Transverse colon (tissue), 4 donors: ENCODE results near the gene RBM47. TPM values are rescaled to one million over a fixed set of nuclear protein-coding genes. Genes with fewer than 3 reads are reported as not detected.

Experiments used
- DNase-seq: peaks from one replicate; pipeline ENCODE4 v3.0.0-alpha.2; 2019
- H3K27ac ChIP-seq, 4 donors: fragments of 200-600 bp; sonication (generic); 2 replicates each; pipeline ENCODE4 v1.5.1; 2016 to 2018; ENCODE audit warnings: inconsistent platforms in 4 of 4
- H3K27me3 ChIP-seq: fragments of 200-600 bp; sonication (generic); 2 replicates; pipeline ENCODE4 v1.5.1; 2017; ENCODE audit warnings: inconsistent platforms
- H3K36me3 ChIP-seq, 4 donors: fragments of 200-600 bp; sonication (generic); 2 replicates each; pipeline ENCODE4 v1.5.1; 2017 to 2019; ENCODE audit warnings: inconsistent platforms in 4 of 4
- H3K4me1 ChIP-seq, 4 donors: fragments of 200-600 bp; sonication (generic); 2 replicates each; pipeline ENCODE4 v1.5.1; 2017 to 2020; ENCODE audit warnings: inconsistent platforms in 4 of 4
- H3K4me3 ChIP-seq, 4 donors: fragments of 200-600 bp; sonication (generic); 1 replicate in 1 of 4; 2 replicates in 3 of 4; pipeline versions ENCODE4 v1.5.1 to v1.6.1; 2017 to 2019; ENCODE audit warnings: inconsistent platforms in 4 of 4
- H3K9me3 ChIP-seq, 2 donors: fragments of 200-600 bp; sonication (generic); 2 replicates each; pipeline ENCODE4 v1.5.1; 2017 to 2019; ENCODE audit warnings: inconsistent platforms in 2 of 2
- CTCF ChIP-seq, 5 experiments: fragments of 200-600 bp in 3 of 5; fragments of 450-650 bp in 2 of 5; sonication (generic) in 3 of 5; IDR thresholded peaks; 1 replicate in 2 of 5; 2 replicates in 3 of 5; pipeline ENCODE4 v1.5.1; 2016 to 2017; ENCODE audit warnings: antibody characterized with exemption in 5 of 5, inconsistent platforms in 3 of 5, mild to moderate bottlenecking in 2 of 5, moderate library complexity in 1 of 5
- EP300 ChIP-seq: sonication (generic); formaldehyde crosslinking; IDR thresholded peaks from one replicate; pipeline ENCODE4 v1.6.1; 2017; ENCODE audit warnings: antibody characterized with exemption, low read depth
- POLR2A ChIP-seq: fragments of 450-650 bp; IDR thresholded peaks from one replicate; pipeline ENCODE4 v1.6.1; 2016; ENCODE audit warnings: antibody characterized with exemption, mild to moderate bottlenecking, moderate library complexity
- POLR2AphosphoS5 ChIP-seq, 3 donors: sonication (generic); formaldehyde crosslinking; IDR thresholded peaks; one replicate each; pipeline ENCODE4 v1.6.1; 2016; ENCODE audit warnings: antibody characterized with exemption in 3 of 3
- WGBS, 2 donors: methylation state at CpG; one replicate each; pipeline ENCODE4 v1.1.5; 2018; ENCODE audit warnings: low coverage in 1 of 2; 5-methylcytosine and 5-hydroxymethylcytosine counted together
- in situ Hi-C, 4 donors: fragments of 200-750 bp; cut with MboI; loops; one replicate each; pipeline versions ENCODE4 v1.15.0 to v1.15.1; 2017; ENCODE audit warnings: low sequenced_read_pairs in 3 of 4, low pct_ligation_motif_present in 1 of 4, low pct_unique_long_range_greater_than_20kb in 1 of 4
- intact Hi-C: fragments of 100-400 bp; cut with DNase I; formaldehyde crosslinking; loops from one replicate; pipeline ENCODE4 v1.15.1; 2023; ENCODE audit warnings: low total_unique reads
- total RNA-seq, 4 donors: library from RNA; depleted of rRNA; stranded (reverse); fragments of >200 nt; gene quantifications; one replicate each; pipeline ENCODE4 v1.1.0, GENCODE V29; 2016

RBM47 gene
- total RNA-seq, 4 donors from 2014 or later, result 273 to 667 (median 572) TPM

- no peak for TF ChIP-seq POLR2A
- no peak for TF ChIP-seq CTCF (IDR thresholded peaks at IDR 0.05)
- no peak for TF ChIP-seq EP300
- TF ChIP-seq POLR2AphosphoS5 (IDR thresholded peaks at IDR 0.05), result no peak
- H3K27ac ChIP-seq, result no peak overlapping the region
- intact Hi-C loops, result no loop called here
- H3K9me3 ChIP-seq, result no peaks in the 10 kb centered on the region
- H3K4me3 ChIP-seq, result no peak overlapping the region
- WGBS, 2 donors, result 87 to 89% methylated on average over 9 to 14 of the region's 14 CpGs
- H3K4me1 ChIP-seq, result peaks cover 0 to 5% (median 0%) of the 10 kb centered on the region in 4 donors
- no peaks in the 10 kb centered on the region for H3K36me3 ChIP-seq
- DNase-seq, result no peak
- in situ Hi-C loops, result no loop called here
- no peaks in the 10 kb centered on the region for H3K27me3 ChIP-seq
Measured at GRCh38 chr4:40570348-40571077, 59.2 kb downstream of the RBM47 start.

- no peaks in the 10 kb centered on the region for H3K9me3 ChIP-seq
Measured at GRCh38 chr4:40564815-40565483, 64.7 kb downstream of the RBM47 start.

GRCh38 chr4:40564004-40564403 is 65.7 kb downstream of the RBM47 start:
- DNase-seq, result no peak
- in situ Hi-C loops (no loop called here), intact Hi-C loops (no loop called here)
- Histone ChIP-seq H3K36me3 (no peaks in the 10 kb centered on the region), H3K27me3 (no peaks in the 10 kb centered on the region), H3K9me3 (no peaks in the 10 kb centered on the region), H3K4me3 (no peak overlapping the region), H3K4me1 (no peaks in the 10 kb centered on the region), H3K27ac (peak overlapping the region in 1 of 4 donors; percentile 17)
- 67 to 83% methylated on average over 3 of the region's 3 CpGs for WGBS, 2 donors
- no peak for TF ChIP-seq POLR2AphosphoS5 (IDR thresholded peaks at IDR 0.05)
- no peak for TF ChIP-seq EP300
- TF ChIP-seq POLR2A, result no peak
- no peak for TF ChIP-seq CTCF (IDR thresholded peaks at IDR 0.05)

More at GRCh38 chr4:40564815-40565483, 64.7 kb downstream of the RBM47 start:
- Histone ChIP-seq H3K36me3 (no peaks in the 10 kb centered on the region), H3K4me3 (no peak overlapping the region), H3K27me3 (no peaks in the 10 kb centered on the region), H3K27ac (no peak overlapping the region), H3K4me1 (no peaks in the 10 kb centered on the region)
- DNase-seq, result no peak
- WGBS, 2 donors, result 60 to 67% methylated on average over 5 of the region's 5 CpGs
- in situ Hi-C loops, result no loop called here
- intact Hi-C loops, result no loop called here
- no peak for TF ChIP-seq CTCF (IDR thresholded peaks at IDR 0.05)
- TF ChIP-seq POLR2A, result no peak
- no peak for TF ChIP-seq EP300
- TF ChIP-seq POLR2AphosphoS5 (IDR thresholded peaks at IDR 0.05), result no peak

- no peak for DNase-seq
- Histone ChIP-seq H3K9me3 (no peaks in the 10 kb centered on the region), H3K27me3 (no peaks in the 10 kb centered on the region), H3K4me3 (no peak overlapping the region), H3K4me1 (no peaks in the 10 kb centered on the region), H3K27ac (peak overlapping the region in 1 of 4 donors; percentile 17), H3K36me3 (no peaks in the 10 kb centered on the region)
- intact Hi-C loops, result no loop called here
- in situ Hi-C loops, result no loop called here
- TF ChIP-seq POLR2A (no peak), POLR2AphosphoS5 (IDR thresholded peaks at IDR 0.05) (no peak), CTCF (IDR thresholded peaks at IDR 0.05) (no peak), EP300 (no peak)
- WGBS, 2 donors, result 85 to 93% methylated on average over 3 to 4 of the region's 4 CpGs
Measured at GRCh38 chr4:40563401-40563800, 66.3 kb downstream of the RBM47 start.
